ENCODE data around the gene CKAP4.

GRCh38 chr12:106247674-106248311 lies at the start of gene CKAP4:
- TF ChIP-seq, protein P1, sequence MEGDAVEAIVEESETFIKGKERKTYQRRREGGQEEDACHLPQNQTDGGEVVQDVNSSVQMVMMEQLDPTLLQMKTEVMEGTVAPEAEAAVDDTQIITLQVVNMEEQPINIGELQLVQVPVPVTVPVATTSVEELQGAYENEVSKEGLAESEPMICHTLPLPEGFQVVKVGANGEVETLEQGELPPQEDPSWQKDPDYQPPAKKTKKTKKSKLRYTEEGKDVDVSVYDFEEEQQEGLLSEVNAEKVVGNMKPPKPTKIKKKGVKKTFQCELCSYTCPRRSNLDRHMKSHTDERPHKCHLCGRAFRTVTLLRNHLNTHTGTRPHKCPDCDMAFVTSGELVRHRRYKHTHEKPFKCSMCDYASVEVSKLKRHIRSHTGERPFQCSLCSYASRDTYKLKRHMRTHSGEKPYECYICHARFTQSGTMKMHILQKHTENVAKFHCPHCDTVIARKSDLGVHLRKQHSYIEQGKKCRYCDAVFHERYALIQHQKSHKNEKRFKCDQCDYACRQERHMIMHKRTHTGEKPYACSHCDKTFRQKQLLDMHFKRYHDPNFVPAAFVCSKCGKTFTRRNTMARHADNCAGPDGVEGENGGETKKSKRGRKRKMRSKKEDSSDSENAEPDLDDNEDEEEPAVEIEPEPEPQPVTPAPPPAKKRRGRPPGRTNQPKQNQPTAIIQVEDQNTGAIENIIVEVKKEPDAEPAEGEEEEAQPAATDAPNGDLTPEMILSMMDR (IDR thresholded peaks at IDR 0.05), result no peak
- no peak for TF ChIP-seq ZFX (IDR thresholded peaks at IDR 0.05; ENCODE audit: borderline replicate concordance)

Measured in 22Rv1 (cell line).